Right lobe of liver (tissue), 4 donors: Measurements from ENCODE around the gene CA11.

ENCODE experiments used
- CTCF ChIP-seq, 4 donors: fragments of 200-600 bp in 3 of 4; fragments of 450-650 bp in 1 of 4; IDR thresholded peaks; one replicate each; pipeline versions ENCODE4 v1.5.1 to v1.8.0; 2016 to 2022; ENCODE audit warnings: antibody characterized with exemption in 4 of 4, mild to moderate bottlenecking in 2 of 4
- POLR2A ChIP-seq: fragments of 450-650 bp; IDR thresholded peaks from one replicate; pipeline ENCODE4 v1.6.1; 2017; ENCODE audit warnings: antibody characterized with exemption, mild to moderate bottlenecking
- donor health status: DM: no; HTN: no; CAD: no.
- donor health status: DM: no; HTN: no; CAD: no.
- donor health status: DM: no; HTN: yes; CAD: no.

GRCh38 chr19:48596237-48596636 is 49.8 kb downstream of the CA11 start:
- no peak for TF ChIP-seq CTCF (IDR thresholded peaks at IDR 0.05)
- no peak for TF ChIP-seq POLR2A
